CD14-positive monocyte (primary cell): ENCODE results near the gene CACHD1. TPM values are rescaled to one million over a fixed set of nuclear protein-coding genes. Genes with fewer than 3 reads are reported as not detected.

Experiments used
- DNase-seq, 3 donors: peaks; one replicate each; pipeline ENCODE4 v3.0.0-alpha.2; 2011 to 2022
- H2AFZ ChIP-seq: 2 replicates; pipeline ENCODE4 v1.6.0; 2012; ENCODE audit warnings: mild to moderate bottlenecking, low read depth, low read length, inconsistent platforms; ENCODE audit not compliant: insufficient read depth, poor library complexity, severe bottlenecking
- H3K27ac ChIP-seq, 2 donors: 1 replicate in 1 of 2; 2 replicates in 1 of 2; pipeline ENCODE4 v1.5.1; 2012 to 2013; ENCODE audit warnings: low read length in 2 of 2, control low read depth in 1 of 2, inconsistent platforms in 1 of 2, low read depth in 1 of 2, mild to moderate bottlenecking in 1 of 2
- H3K27me3 ChIP-seq, 2 donors: one replicate each; pipeline versions ENCODE4 v1.6.0 to v1.6.1; 2011 to 2013; ENCODE audit warnings: low read length in 2 of 2; ENCODE audit not compliant: control insufficient read depth in 2 of 2, insufficient read depth in 2 of 2
- H3K36me3 ChIP-seq, 2 donors: replicated peaks in 1 of 2; 1 replicate in 1 of 2; 2 replicates in 1 of 2; pipeline versions ENCODE4 v1.5.1 to v1.6.1; 2012 to 2013; ENCODE audit warnings: low read length in 2 of 2, control low read depth in 1 of 2, inconsistent platforms in 1 of 2, mild to moderate bottlenecking in 1 of 2; ENCODE audit not compliant: insufficient read depth in 2 of 2, control insufficient read depth in 1 of 2
- H3K4me1 ChIP-seq, 2 donors: 1 replicate in 1 of 2; 2 replicates in 1 of 2; pipeline versions ENCODE4 v1.5.1 to v1.6.1; 2012 to 2013; ENCODE audit warnings: low read length in 2 of 2, control low read depth in 1 of 2, inconsistent platforms in 1 of 2, mild to moderate bottlenecking in 1 of 2, moderate library complexity in 1 of 2; ENCODE audit not compliant: insufficient read depth in 2 of 2, control insufficient read depth in 1 of 2
- H3K4me2 ChIP-seq: replicated peaks from 2 replicates; pipeline ENCODE3; 2012; ENCODE audit warnings: low read length, moderate library complexity, mild to moderate bottlenecking; ENCODE audit not compliant: poor library complexity, severe bottlenecking; ENCODE audit errors: extremely low read depth
- H3K4me3 ChIP-seq, 3 experiments: fragments of 200-600 bp in 1 of 3; sonication (generic) in 1 of 3; replicated peaks in 1 of 3; 1 replicate in 2 of 3; 2 replicates in 1 of 3; pipeline ENCODE4 v1.5.1; 2011 to 2013; ENCODE audit warnings: low read length in 3 of 3, mild to moderate bottlenecking in 3 of 3, control low read depth in 2 of 3, low read depth in 2 of 3, inconsistent platforms in 1 of 3, moderate library complexity in 1 of 3
- H3K79me2 ChIP-seq: 2 replicates; pipeline ENCODE4 v1.6.0; 2012; ENCODE audit warnings: mild to moderate bottlenecking, control low read depth, inconsistent platforms, low read length, moderate library complexity; ENCODE audit not compliant: insufficient read depth
- H3K9ac ChIP-seq: 2 replicates; pipeline ENCODE4 v1.6.0; 2017; ENCODE audit warnings: low read length, mild to moderate bottlenecking; ENCODE audit not compliant: insufficient read depth, poor library complexity, severe bottlenecking
- H3K9me3 ChIP-seq, 2 donors: replicated peaks in 1 of 2; 1 replicate in 1 of 2; 2 replicates in 1 of 2; pipeline versions ENCODE4 v1.5.1 to v1.6.1; 2012 to 2013; ENCODE audit warnings: low read length in 2 of 2, control low read depth in 1 of 2; ENCODE audit not compliant: control insufficient read depth in 1 of 2, insufficient read depth in 1 of 2
- H4K20me1 ChIP-seq: 2 replicates; pipeline ENCODE4 v1.6.0; 2012; ENCODE audit warnings: mild to moderate bottlenecking, low read length, control low read depth, moderate library complexity; ENCODE audit not compliant: insufficient read depth
- H3K27ac Mint-ChIP-seq, 7 donors: one replicate each; pipeline ENCODE4 v1.8.0; 2020; ENCODE audit warnings: mild to moderate bottlenecking in 7 of 7, mixed read lengths in 7 of 7, moderate library complexity in 6 of 7, inconsistent platforms in 2 of 7
- H3K27me3 Mint-ChIP-seq, 3 donors: one replicate each; pipeline ENCODE4 v1.8.0; 2021 to 2022; ENCODE audit warnings: low read depth in 3 of 3, mild to moderate bottlenecking in 3 of 3, mixed read lengths in 3 of 3, moderate library complexity in 3 of 3, inconsistent platforms in 1 of 3
- H3K36me3 Mint-ChIP-seq, 2 donors: one replicate each; pipeline ENCODE4 v1.8.0; 2020; ENCODE audit warnings: mixed read lengths in 2 of 2, inconsistent platforms in 1 of 2, mild to moderate bottlenecking in 1 of 2
- H3K4me1 Mint-ChIP-seq: one replicate; pipeline ENCODE4 v1.8.0; 2020; ENCODE audit warnings: mild to moderate bottlenecking, mixed read lengths
- H3K4me3 Mint-ChIP-seq, 2 donors: one replicate each; pipeline ENCODE4 v1.8.0; 2020; ENCODE audit warnings: mild to moderate bottlenecking in 2 of 2, mixed read lengths in 2 of 2, moderate library complexity in 1 of 2
- H3K9me3 Mint-ChIP-seq, 7 donors: one replicate each; pipeline ENCODE4 v1.8.0; 2020 to 2022; ENCODE audit warnings: mixed read lengths in 7 of 7, mild to moderate bottlenecking in 6 of 7, moderate library complexity in 6 of 7, inconsistent platforms in 2 of 7
- WGBS: methylation state at CpG from one replicate; pipeline ENCODE4 v1.1.5; 2013; ENCODE audit warnings: missing lambda C conversion rate; ENCODE audit not compliant: insufficient coverage; 5-methylcytosine and 5-hydroxymethylcytosine counted together
- intact Hi-C, 2 donors: fragments of 100-400 bp; cut with micrococcal nuclease; formaldehyde crosslinking; loops; one replicate each; pipeline versions ENCODE4 v1.15.0 to v1.15.1; 2023
- polyA plus RNA-seq, 3 donors: library from polyadenylated mRNA; depleted of rRNA in 1 of 3; unstranded in 2 of 3; stranded (reverse) in 1 of 3; fragments of 300-500 nt in 2 of 3; fragments of >200 nt in 1 of 3; fragmentation: Illumina TruSeq in 2 of 3; gene quantifications; 1 replicate in 2 of 3; 2 replicates in 1 of 3; pipeline ENCODE4 v1.2.3, GENCODE V29; 2012 to 2021
- TF ChIP-seq, protein P1 (sequence below): fragments of 200-600 bp; IDR thresholded peaks from one replicate; pipeline ENCODE4 v1.8.0; 2022; ENCODE audit warnings: antibody characterized with exemption, mild to moderate bottlenecking

Gene CACHD1
- polyA plus RNA-seq, 3 donors, result 0.12 TPM; not detected in 2

DNA sequence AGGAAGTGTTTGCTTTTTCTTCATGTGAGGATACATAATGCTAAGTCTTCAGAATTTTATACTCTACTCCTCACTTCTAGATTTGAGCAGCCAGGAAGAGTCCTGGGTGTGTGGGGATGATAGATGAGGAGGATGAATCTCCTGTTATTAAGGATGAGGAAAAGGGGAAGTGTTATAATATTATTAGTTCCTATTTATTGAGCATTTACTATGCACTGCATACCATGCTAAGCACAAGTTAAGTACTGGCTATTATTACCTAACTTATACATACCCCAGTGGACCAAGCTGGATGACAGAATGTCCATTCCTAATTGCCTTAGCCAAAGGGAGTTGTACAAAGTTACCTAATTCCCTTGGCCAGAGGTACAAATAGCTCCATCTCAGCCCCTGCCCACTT, 19.8 kb downstream of the CACHD1 start:
- H3K36me3 Mint-ChIP-seq, result no peaks in the 10 kb centered on the region
- Histone ChIP-seq H4K20me1 (no peaks in the 10 kb centered on the region), H3K27ac (no peak overlapping the region), H3K27me3 (no peaks in the 10 kb centered on the region), H3K9me3 (no peaks in the 10 kb centered on the region), H3K9ac (no peak overlapping the region), H3K4me2 (no peak overlapping the region), H3K4me3 (no peak overlapping the region), H3K4me1 (no peaks in the 10 kb centered on the region), H2AFZ (no peak overlapping the region), H3K79me2 (no peaks in the 10 kb centered on the region), H3K36me3 (no peaks in the 10 kb centered on the region)
- intact Hi-C loops, result no loop called here
- TF ChIP-seq, protein P1, sequence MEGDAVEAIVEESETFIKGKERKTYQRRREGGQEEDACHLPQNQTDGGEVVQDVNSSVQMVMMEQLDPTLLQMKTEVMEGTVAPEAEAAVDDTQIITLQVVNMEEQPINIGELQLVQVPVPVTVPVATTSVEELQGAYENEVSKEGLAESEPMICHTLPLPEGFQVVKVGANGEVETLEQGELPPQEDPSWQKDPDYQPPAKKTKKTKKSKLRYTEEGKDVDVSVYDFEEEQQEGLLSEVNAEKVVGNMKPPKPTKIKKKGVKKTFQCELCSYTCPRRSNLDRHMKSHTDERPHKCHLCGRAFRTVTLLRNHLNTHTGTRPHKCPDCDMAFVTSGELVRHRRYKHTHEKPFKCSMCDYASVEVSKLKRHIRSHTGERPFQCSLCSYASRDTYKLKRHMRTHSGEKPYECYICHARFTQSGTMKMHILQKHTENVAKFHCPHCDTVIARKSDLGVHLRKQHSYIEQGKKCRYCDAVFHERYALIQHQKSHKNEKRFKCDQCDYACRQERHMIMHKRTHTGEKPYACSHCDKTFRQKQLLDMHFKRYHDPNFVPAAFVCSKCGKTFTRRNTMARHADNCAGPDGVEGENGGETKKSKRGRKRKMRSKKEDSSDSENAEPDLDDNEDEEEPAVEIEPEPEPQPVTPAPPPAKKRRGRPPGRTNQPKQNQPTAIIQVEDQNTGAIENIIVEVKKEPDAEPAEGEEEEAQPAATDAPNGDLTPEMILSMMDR, result no peak
- H3K27me3 Mint-ChIP-seq, result peaks cover 0 to 5% (median 2%) of the 10 kb centered on the region in 3 donors
- H3K27ac Mint-ChIP-seq, result no peak overlapping the region
- DNase-seq, result no peak
- H3K9me3 Mint-ChIP-seq, result peaks cover 0 to 5% (median 0%) of the 10 kb centered on the region in 7 donors
- no peaks in the 10 kb centered on the region for H3K4me1 Mint-ChIP-seq
- no peak overlapping the region for H3K4me3 Mint-ChIP-seq

DNA sequence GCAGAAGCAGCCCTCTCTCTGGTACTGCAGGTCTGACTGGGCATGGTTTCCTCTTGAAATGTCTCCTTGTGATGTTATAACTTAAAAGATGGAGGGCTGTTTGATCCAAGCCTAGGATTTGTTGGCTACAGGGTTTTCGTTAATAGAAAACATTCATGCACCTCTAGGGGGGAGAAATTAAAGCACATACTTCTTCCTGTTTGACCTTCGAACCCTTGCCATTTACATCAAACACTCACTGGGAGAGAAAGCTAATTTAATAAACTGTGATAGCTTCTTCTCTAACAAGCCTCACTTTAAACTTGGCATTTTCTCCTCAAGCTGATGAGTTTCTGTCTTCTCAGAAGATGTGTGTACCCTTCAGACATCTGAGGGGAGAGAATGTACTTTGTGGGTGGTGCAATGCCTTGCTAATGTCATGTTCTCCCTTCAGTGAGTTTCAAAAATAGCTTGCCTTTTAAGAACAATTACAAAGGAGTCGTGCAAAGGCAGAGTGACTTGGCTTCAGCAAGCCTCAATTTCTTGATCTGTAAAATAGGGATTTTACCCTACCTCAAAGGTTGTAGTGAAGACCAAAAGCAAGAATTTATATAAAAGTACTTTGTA, 20.4 kb downstream of the CACHD1 start:
- no CpG with 5 or more reads among the region's 3 CpGs for WGBS
- no peak overlapping the region for H3K4me2 ChIP-seq
- H3K79me2 ChIP-seq, result no peaks in the 10 kb centered on the region
- no peak for DNase-seq
- H3K4me1 ChIP-seq, result no peaks in the 10 kb centered on the region
- no peaks in the 10 kb centered on the region for H4K20me1 ChIP-seq
- H3K36me3 ChIP-seq, result no peaks in the 10 kb centered on the region
- TF ChIP-seq, protein P1, result no peak
- Mint-ChIP-seq H3K36me3 (no peaks in the 10 kb centered on the region), H3K4me3 (no peak overlapping the region), H3K27me3 (peaks cover 0 to 5% (median 2%) of the 10 kb centered on the region in 3 donors), H3K4me1 (no peaks in the 10 kb centered on the region), H3K9me3 (peaks cover 0 to 5% (median 0%) of the 10 kb centered on the region in 7 donors), H3K27ac (no peak overlapping the region)
- no peaks in the 10 kb centered on the region for H3K27me3 ChIP-seq
- intact Hi-C loops, result no loop called here
- H3K9me3 ChIP-seq, result no peaks in the 10 kb centered on the region
- no peak overlapping the region for H3K4me3 ChIP-seq
- no peak overlapping the region for H3K27ac ChIP-seq
- no peak overlapping the region for H3K9ac ChIP-seq
- no peak overlapping the region for H2AFZ ChIP-seq
